GM19043 (cell line): Measurements from ENCODE around the gene CRYBG1.

ENCODE experiments used
- ATAC-seq: cut with Tn5 transposase; IDR thresholded peaks from one replicate; pipeline ENCODE4 v1.9.1; 2021; ENCODE audit warnings: low read depth; ENCODE audit not compliant: unreplicated experiment

Gene CRYBG1

DNA sequence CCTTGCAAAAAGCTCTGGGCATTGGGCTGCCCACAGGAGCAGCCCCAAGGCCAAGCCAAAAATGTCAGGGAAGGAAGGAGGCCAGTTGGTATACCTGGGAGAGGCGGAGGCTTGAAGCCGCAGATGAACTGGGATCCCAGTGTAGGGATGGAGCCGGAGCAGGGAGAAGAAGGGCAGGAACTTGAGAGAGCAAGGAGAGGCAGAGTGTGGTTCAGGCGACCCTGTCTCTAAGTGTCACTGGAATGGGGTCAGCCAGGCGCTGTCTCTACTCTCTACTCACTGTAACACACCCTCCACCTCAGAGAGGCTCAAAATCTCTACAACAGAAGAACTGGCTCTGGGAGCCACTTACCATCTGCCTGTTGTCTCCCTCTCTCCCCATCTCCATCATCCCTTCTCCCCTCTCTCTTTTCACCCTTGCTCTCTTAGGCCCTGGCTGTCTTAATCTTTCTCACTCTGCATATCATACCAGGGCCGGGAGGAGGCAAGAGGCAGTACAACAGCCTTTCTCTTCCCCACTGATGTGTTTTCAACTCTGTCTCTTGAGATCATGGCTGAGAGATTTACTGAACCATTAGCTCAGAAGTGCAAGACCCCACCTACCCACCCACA lies 93.3 kb downstream of the CRYBG1 start:
- no peak for ATAC-seq

DNA sequence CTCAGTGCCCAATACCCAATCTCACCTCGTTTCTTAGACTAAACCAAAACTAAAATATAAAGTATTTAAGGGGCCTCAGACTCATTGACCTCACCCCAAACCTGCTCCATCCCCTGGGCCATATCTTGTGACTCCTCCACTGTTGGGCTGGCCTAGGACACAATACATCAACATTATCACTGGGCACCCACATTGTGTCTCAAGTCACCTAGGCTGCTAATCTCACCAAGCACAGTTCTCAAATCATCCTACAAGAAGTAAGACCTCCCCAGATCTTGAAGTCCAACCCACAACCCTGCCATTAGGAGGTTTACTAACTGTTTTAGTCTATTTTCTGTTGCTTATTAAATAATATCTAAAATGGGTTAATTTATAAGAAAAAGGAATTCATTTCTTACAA lies 96.2 kb downstream of the CRYBG1 start:
- no peak for ATAC-seq

GRCh38 chr6:106458021-106458986 lies 97.8 kb downstream of the CRYBG1 start:
- ATAC-seq, result no peak

GRCh38 chr6:106460481-106460880 lies 100.0 kb downstream of the CRYBG1 start:
- no peak for ATAC-seq

GRCh38 chr6:106461084-106461483 lies 100.6 kb downstream of the CRYBG1 start:
- ATAC-seq, result no peak

GRCh38 chr6:106462923-106463557 lies 102.5 kb downstream of the CRYBG1 start:
- ATAC-seq, result no peak

GRCh38 chr6:106466211-106466610 lies 105.7 kb downstream of the CRYBG1 start:
- no peak for ATAC-seq

GRCh38 chr6:106468935-106469334 lies 108.4 kb downstream of the CRYBG1 start:
- no peak for ATAC-seq

DNA sequence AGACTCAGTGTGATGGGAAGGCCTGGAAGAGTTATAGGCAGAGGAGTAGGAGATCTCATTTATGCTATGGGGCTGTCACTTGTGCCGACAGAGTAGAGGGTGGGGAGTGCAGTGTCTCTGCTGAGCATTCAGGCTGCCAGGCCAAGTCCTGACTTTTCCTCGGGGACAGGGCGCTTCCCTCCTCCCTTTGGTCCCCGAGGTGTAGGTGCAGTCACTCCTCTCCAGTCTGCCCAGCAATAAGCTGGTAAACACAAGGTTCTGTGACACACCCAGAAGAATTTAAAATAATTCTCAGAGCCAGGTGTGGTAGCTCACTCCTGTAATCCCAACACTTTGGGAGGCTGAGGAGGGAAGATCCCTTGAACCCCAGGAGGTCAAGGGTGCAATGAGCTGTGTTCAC lies 109.4 kb downstream of the CRYBG1 start:
- no peak for ATAC-seq

- ATAC-seq, result no peak
Measured at GRCh38 chr6:106470316-106470715, 109.8 kb downstream of the CRYBG1 start.

DNA sequence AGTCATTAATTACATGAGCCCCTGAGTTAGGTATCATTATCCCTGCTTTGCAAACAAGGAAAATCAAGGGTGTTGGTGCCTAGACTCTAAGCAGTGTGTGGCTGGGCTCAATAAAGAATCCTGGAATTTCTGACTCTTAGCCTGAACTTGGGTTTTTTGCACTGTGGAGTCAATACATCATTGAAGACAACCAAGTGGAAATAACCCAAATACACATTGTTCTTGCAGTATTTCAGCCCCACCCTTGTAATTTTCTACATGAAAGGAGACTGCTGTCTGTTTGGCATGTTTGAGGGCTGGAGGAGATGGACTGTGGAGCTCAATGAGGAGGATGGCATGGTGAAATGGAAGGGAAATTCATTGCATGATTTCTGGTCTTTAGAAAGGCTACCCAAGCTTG lies 110.3 kb downstream of the CRYBG1 start:
- ATAC-seq, result no peak

DNA sequence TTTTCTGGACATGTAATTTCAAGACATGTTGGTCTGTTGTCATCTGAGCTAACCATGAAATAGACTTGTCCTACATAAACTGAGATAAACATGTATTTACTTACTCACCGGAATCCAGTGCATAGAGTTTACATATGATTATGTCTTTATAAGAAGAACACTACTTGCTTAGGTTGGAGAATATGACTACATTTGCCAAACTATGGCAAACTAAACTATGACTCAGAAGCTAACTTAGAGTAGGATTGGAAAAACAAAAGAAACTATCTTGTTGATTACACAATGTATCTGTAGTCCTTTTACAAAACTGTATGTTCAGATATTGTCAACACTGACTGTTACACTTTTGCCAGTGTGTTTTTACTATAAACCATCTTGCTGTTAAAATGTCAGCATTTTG lies 113.3 kb downstream of the CRYBG1 start:
- no peak for ATAC-seq

DNA sequence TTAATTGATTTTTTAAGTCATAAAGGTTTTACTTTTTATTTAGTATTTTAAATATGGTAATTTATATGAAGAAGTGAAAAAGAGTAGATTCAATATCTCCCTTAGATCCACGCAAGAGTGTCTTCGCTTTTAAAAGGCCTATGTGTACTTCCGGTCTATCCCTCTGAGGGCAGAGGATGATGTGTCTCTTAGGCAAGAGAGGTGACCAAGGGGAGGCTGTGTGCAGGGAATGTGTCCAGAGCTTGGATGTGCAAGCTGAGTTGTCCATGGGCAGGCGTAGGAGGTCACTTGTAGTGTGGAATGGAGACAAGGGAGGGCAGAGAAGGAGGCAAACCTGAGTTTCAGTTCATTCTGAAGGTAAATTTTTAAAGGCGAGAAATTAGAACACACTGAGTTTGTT lies 113.9 kb downstream of the CRYBG1 start:
- ATAC-seq, result no peak

GRCh38 chr6:106475284-106475683 lies 114.8 kb downstream of the CRYBG1 start:
- ATAC-seq, result no peak

DNA sequence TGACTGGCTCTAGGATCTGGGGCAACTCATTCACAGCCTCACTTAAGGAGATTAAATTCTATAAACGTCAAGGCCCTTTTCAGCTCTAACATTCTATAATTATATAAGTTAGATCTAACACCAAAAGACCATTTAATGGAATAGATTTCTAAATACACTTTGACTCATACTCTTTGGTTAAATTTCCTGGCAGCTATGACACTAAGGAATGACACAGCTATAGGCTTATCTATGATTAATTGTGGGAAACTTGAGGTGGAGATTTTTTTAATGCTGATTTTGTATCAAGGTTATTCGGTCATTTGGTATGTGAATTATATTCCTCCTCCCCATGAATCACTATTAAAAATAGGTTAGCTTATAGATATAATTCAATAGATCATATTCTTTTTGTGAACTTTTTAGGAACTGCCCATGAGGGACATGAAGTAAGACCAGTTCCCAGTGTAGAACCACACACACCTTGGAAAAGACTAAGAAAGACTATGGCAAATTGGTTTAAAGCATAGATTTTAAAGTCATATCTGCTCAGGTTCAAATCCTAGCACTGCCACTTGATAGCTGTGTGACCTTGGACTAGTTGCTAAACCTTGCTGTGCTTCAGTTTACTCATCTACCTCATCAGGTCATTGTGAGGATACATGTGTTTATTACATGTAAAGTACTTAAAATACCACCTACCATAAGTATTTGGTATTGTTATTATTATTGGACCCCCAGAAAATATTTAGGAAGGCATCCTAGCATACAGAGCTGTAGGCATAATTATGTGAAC lies 116.0 kb downstream of the CRYBG1 start:
- no peak for ATAC-seq

GRCh38 chr6:106477146-106477545 lies 116.6 kb downstream of the CRYBG1 start:
- ATAC-seq, result no peak

- no peak for ATAC-seq
Measured at GRCh38 chr6:106477790-106478189, 117.3 kb downstream of the CRYBG1 start.

DNA sequence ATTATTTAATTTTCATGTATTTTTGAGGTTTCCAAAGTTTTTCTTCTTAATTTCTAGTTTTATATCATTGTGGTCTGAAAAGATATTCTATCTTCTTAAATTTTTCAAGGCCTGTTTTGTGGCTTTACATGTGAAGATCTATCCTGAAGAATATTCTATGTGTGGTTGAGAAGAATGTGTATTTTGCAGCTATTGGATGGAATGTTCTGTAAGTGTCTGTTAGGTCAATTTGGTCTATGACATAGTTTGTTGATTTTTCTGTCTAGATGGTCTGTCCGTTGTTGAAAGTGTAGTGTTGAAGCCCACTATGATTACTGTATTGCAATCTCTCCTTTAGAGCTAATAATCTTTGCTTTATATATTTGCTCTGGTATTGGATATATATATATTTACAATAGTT lies 125.7 kb downstream of the CRYBG1 start:
- ATAC-seq, result no peak

DNA sequence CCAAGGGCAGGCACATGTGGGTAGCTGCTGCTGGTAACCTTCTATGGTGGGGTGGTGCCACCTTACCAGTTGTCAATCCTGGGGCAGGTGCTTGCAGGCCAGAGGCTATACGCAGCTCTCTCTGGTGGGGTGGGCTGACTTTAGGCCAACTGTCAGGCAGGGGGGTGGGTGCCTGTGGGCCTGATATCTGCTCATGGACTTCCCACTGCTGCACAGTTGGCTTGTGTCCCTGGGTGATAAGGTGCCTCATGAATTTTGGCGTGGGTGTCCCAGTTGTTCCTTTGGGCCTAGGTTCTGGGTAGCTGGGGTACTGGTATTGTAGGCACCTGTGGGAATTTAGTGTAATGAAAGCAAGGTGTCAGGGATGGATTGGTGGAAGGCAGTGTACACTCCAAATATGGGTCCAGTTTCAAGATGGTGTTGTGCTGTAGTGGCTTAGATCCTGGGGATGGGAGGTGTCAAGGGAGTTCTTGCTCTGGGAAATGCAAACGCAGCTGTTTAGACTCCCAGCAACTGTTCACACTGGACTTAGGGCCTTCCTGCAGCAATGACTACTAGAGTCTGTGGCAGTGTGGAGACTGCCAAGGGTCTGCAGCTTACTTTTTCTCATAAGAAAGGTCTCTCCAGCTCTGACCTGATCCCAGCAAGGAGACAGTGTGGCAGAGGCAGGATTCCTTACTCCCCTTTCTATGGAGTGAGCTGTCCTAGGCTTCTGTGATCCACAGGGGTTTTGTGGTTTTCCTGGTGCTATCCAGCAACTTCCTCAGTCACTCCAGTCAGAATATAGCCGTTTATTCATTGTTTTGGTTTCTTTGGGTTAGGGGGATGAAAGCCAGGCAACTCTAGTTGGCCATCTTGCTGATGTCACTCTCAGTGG lies 128.2 kb downstream of the CRYBG1 start:
- ATAC-seq, result no peak

DNA sequence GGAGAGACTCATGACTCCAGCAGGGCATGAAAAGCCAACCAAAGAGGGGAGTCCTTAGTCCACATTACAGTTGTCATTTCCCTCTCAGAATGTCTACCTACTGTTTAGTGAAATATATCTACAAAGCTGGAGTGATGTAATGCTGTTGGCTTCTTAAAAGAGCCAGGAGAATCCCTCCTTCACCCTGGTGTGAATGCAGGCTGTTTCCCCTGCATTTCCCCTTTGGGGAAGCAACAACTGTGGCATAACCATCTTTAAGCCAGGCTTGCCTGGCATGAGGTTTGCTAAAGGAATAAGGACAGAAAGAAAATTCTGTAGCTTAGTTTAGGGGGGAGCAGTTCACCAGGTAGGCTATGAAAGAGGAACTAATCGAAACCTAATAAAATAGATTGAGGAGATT lies 129.5 kb downstream of the CRYBG1 start:
- no peak for ATAC-seq
